Keratinocyte (primary cell): ENCODE measurements around the gene ZNF500. TPM values are rescaled to one million over a fixed set of nuclear protein-coding genes. Genes with fewer than 3 reads are reported as not detected.

Experiments used
- DNase-seq: peaks from one replicate; pipeline ENCODE4 v3.0.0-alpha.2; 2011; ENCODE audit warnings: low read depth, missing footprints, low spot score
- FAIRE-seq: peaks from 2 replicates; lab custom pipeline; 2011; peaks lifted over from hg19 to GRCh38; lab: Jason Lieb, UNC
- H2AFZ ChIP-seq: 2 replicates; pipeline ENCODE4 v1.6.0; 2012; ENCODE audit warnings: low read length, control low read depth, inconsistent platforms; ENCODE audit not compliant: control insufficient read depth
- H3K27ac ChIP-seq: 2 replicates; pipeline ENCODE4 v1.5.1; 2011; ENCODE audit warnings: low read length; ENCODE audit not compliant: control insufficient read depth, insufficient read depth
- H3K27me3 ChIP-seq: 3 replicates; pipeline ENCODE4 v1.6.0; 2011; ENCODE audit warnings: low read length; ENCODE audit not compliant: control insufficient read depth, insufficient read depth; ENCODE audit errors: extremely low read depth
- H3K36me3 ChIP-seq, 2 experiments: 2 replicates in 1 of 2; 3 replicates in 1 of 2; pipeline ENCODE4 v1.5.1; 2011; ENCODE audit warnings: low read length in 2 of 2, mild to moderate bottlenecking in 1 of 2; ENCODE audit not compliant: control insufficient read depth in 2 of 2, insufficient read depth in 2 of 2; ENCODE audit errors: extremely low read depth in 1 of 2
- H3K4me1 ChIP-seq: 3 replicates; pipeline ENCODE4 v1.5.1; 2011; ENCODE audit warnings: low read length; ENCODE audit not compliant: control insufficient read depth, insufficient read depth; ENCODE audit errors: extremely low read depth
- H3K4me2 ChIP-seq: 3 replicates; pipeline ENCODE4 v1.6.0; 2011; ENCODE audit warnings: low read depth, low read length; ENCODE audit not compliant: control insufficient read depth, insufficient read depth; ENCODE audit errors: extremely low read depth
- H3K4me3 ChIP-seq, 3 experiments: fragments of 200-600 bp in 1 of 3; sonication (generic) in 1 of 3; 2 replicates in 2 of 3; 3 replicates in 1 of 3; pipeline ENCODE4 v1.5.1; 2011 to 2016; ENCODE audit warnings: low read length in 3 of 3, mild to moderate bottlenecking in 3 of 3, control low read depth in 2 of 3, inconsistent platforms in 1 of 3, low read depth in 1 of 3, mixed read lengths in 1 of 3, mixed run types in 1 of 3, moderate library complexity in 1 of 3; ENCODE audit not compliant: control insufficient read depth in 2 of 3, insufficient read depth in 2 of 3; ENCODE audit errors: extremely low read depth in 1 of 3
- H3K79me2 ChIP-seq: 2 replicates; pipeline ENCODE4 v1.6.0; 2012; ENCODE audit warnings: low read length; ENCODE audit not compliant: control insufficient read depth, insufficient read depth
- H3K9ac ChIP-seq: 3 replicates; pipeline ENCODE4 v1.6.0; 2011; ENCODE audit warnings: low read length; ENCODE audit not compliant: control insufficient read depth, insufficient read depth; ENCODE audit errors: extremely low read depth
- H3K9me1 ChIP-seq: 3 replicates; pipeline ENCODE4 v1.6.0; 2011; ENCODE audit warnings: low read length; ENCODE audit not compliant: control insufficient read depth, insufficient read depth; ENCODE audit errors: extremely low read depth
- H3K9me3 ChIP-seq: 2 replicates; pipeline ENCODE4 v1.5.1; 2012; ENCODE audit warnings: low read depth, low read length; ENCODE audit not compliant: control insufficient read depth
- H4K20me1 ChIP-seq: 3 replicates; pipeline ENCODE4 v1.6.0; 2011; ENCODE audit warnings: low read length; ENCODE audit not compliant: control insufficient read depth, insufficient read depth; ENCODE audit errors: extremely low read depth
- CTCF ChIP-seq, 3 experiments: IDR thresholded peaks in 1 of 3; conservative IDR thresholded peaks in 1 of 3; optimal IDR thresholded peaks in 1 of 3; 2 replicates in 2 of 3; 3 replicates in 1 of 3; pipeline versions ENCODE3 to v1.5.1; 2011; ENCODE audit warnings: low read length in 3 of 3, mild to moderate bottlenecking in 3 of 3, moderate library complexity in 2 of 3, control low read depth in 1 of 3, inconsistent platforms in 1 of 3; ENCODE audit not compliant: insufficient read depth in 2 of 3; ENCODE audit errors: extremely low read depth in 1 of 3
- EZH2 ChIP-seq: IDR thresholded peaks from one replicate; pipeline ENCODE4 v1.6.1; 2012; ENCODE audit warnings: inconsistent platforms, mild to moderate bottlenecking, low read length, moderate library complexity
- dilution Hi-C: fragments of 300-500 bp; cut with MboI; formaldehyde crosslinking; loops from one replicate; pipeline ENCODE4 v1.7.0; 2020; ENCODE audit warnings: low sequenced_read_pairs; ENCODE audit not compliant: extremely low pct_ligation_motif_present
- polyA plus RNA-seq, 5 experiments: library from polyadenylated mRNA; depleted of rRNA in 3 of 5; stranded (reverse) in 3 of 5; stranded (forward) in 1 of 5; unstranded in 1 of 5; fragments of >200 nt; gene quantifications; 1 replicate in 1 of 5; 2 replicates in 3 of 5; 3 replicates in 1 of 5; pipeline versions ENCODE4 v1.2.1 to v1.2.3, GENCODE V29; 2011 to 2012; ENCODE audit warnings: missing spikeins in 2 of 5, low read depth in 1 of 5, low replicate concordance in 1 of 5

Gene ZNF500
- polyA plus RNA-seq, 1 donor (not counting 4 experiments of a cell fraction or from before 2014, with no cell fraction given) = 3.3 TPM

DNA sequence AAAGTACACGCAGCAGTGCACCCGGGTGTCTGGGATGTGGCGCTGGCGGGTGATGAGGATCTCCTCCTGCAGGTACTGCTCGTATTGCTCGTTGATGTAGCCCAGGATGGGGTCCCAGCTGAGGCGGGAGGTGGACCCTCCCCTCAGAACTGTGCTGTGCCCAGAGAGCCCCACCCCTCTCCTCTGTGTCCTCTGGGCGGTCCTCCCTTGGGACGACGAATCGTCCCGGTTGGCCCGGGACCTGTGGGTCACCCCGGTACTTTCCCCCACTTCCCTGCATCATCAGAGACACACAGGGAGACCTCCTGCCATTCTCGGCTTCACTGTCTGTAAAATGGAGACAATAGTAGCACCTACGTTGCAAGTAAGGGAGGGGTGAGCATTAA is 17.0 kb upstream of the ZNF500 start:
- Histone ChIP-seq H3K79me2 (no peaks in the 10 kb centered on the region), H3K4me2 (no peak overlapping the region), H3K4me3 (no peak overlapping the region), H3K9me1 (no peaks in the 10 kb centered on the region), H3K27me3 (no peaks in the 10 kb centered on the region), H3K9ac (no peak overlapping the region), H2AFZ (no peak overlapping the region), H3K4me1 (peaks cover 7% of the 10 kb centered on the region), H4K20me1 (no peaks in the 10 kb centered on the region), H3K9me3 (no peaks in the 10 kb centered on the region), H3K36me3 (no peaks in the 10 kb centered on the region), H3K27ac (no peak overlapping the region)
- TF ChIP-seq CTCF (optimal IDR thresholded peaks at IDR 0.05 in 1 of 3, IDR thresholded peaks at IDR 0.05 in 1 of 3, conservative IDR thresholded peaks at IDR 0.05 in 1 of 3; ENCODE audit: extremely low read depth in 1 of 3, insufficient read depth in 2 of 3, low read length in 3 of 3) (no peak), EZH2 (no peak)
- no peak for FAIRE-seq
- dilution Hi-C loops = no loop called here
- no peak for DNase-seq

DNA sequence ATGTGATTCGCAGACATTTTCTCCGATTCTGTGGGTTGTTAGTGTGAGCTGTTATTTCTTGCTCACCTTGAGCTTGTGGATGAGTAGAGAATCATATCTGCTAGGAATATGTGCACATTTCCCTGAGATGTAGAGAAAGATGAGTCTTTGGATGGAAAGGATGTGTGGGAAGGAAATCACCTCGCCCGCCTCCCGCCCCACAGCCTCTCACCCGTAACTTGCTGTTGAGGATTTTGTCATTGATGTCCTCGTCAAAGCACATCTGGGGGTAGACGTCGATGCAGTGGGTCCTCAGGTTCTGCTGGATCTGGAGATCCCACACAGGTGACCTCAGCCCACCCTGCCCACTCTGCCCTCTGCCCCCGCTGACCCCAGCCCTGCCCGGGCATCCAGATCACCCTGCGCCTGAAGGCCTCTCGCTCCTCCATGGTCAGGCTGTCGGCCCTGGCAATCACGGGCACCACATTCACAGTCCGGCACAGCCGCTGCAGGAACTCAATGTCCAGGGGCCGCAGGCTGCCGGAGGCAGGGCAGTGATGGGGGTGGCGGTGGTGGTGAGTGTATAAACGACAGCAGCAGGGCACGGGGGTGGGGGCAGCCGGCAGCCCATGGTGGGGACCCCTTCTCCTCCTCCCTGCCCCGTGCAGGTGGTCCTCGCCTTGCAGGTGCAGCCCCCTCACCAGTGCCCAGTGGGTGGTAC is 16.4 kb upstream of the ZNF500 start:
- FAIRE-seq (no peak), DNase-seq (no peak)
- Histone ChIP-seq H3K36me3 (no peaks in the 10 kb centered on the region), H3K4me2 (no peak overlapping the region), H3K9me3 (no peaks in the 10 kb centered on the region), H3K9ac (no peak overlapping the region), H3K79me2 (no peaks in the 10 kb centered on the region), H3K27ac (no peak overlapping the region), H3K4me1 (peaks cover 7% of the 10 kb centered on the region), H4K20me1 (no peaks in the 10 kb centered on the region), H3K9me1 (no peaks in the 10 kb centered on the region), H2AFZ (no peak overlapping the region), H3K27me3 (no peaks in the 10 kb centered on the region), H3K4me3 (no peak overlapping the region)
- dilution Hi-C loops = no loop called here
- TF ChIP-seq EZH2 (no peak), CTCF (optimal IDR thresholded peaks at IDR 0.05 in 1 of 3, IDR thresholded peaks at IDR 0.05 in 1 of 3, conservative IDR thresholded peaks at IDR 0.05 in 1 of 3; ENCODE audit: extremely low read depth in 1 of 3, insufficient read depth in 2 of 3, low read length in 3 of 3) (no peak)
